Cerebellar cortex (tissue), 1 donor: ENCODE results near the gene PRSS35.
"Not testable (repeated sequence)": the region's sequence is repeated elsewhere in the genome, so short reads cannot be mapped to it uniquely, and the experiment has no call there.

Source experiments
- DNase-seq: peaks from one replicate; pipeline ENCODE4 v3.0.0-alpha.2; 2015; ENCODE audit warnings: low spot score

PRSS35 gene

DNA sequence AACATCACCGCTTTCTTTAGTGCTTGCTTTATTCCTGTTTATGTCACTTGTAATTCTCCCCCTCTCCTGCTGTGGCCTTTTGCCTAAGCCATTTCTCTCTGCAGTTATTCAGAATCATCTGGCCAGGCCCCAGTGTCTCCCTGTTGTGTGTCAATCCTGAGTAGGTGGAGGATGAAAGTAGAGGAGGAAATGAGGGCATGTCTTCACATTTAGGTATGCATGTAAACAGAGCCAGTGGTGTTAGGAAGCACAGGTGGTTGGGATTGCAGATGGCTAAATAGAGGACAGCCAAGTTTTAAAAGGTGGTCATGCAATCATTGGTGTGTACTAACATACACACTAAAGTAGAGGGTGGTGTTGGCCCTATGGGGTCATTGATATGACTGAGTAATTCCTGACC is 5.2 kb downstream of the PRSS35 start:
- no peak for DNase-seq

DNA sequence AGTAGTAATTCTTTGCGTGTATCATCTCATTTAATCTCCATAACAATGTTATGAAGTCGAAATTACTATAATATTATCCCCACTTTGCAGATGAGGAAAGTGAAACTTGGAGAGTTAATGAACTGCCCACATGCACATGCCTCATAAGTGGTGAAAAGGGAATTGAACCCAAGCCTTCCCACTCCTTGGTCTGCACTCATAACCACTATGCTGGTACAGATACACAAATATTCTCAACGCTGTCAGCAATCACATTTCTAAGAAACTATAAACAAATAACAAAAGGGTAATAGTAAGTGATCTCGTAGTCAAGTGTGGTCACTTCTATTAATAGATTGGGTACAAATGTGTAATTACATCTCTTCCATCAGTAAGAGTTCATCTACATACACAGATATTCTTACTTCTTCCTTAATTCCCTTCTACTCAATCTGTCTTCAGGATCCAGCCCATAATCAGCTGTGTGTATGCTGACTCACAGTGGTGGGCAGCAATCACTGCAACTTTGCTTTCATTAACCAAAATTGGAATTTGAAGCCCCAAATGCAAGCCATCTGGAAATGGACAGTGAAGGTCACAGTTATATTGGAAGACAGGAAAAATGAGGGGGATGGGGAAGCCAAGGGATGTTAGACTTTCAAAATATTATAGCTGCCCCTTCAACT is 6.6 kb downstream of the PRSS35 start:
- no peak for DNase-seq

DNA sequence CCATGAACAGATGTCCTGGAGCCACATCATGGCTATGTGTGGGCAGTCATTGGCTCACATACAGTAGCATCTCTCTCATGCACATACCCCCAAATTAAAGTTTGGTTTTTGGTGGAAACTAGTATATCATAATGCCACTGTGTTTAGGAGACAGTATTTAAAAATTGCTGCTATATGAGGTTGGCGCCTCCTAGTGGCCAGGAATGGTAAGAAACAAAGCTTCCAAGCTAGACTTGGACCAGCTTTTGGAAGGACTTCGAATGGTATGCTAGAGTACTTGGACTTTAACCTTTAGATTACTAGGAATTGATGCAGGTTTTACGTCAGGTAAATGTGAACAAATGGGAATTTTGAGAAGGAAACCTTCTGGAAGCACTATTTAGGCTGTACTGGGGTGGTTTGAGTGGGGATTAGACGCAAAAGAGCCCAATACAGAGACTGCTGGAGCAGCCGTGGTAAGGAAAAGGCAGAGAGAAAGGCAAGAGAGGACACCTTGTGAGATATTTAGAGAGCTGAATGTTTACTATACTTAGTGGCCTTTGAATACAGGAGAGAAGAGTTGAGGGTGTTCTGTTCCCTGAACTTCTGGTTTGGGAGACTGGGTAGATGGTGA is 23.8 kb downstream of the PRSS35 start:
- peak; percentile 21 for DNase-seq

DNA sequence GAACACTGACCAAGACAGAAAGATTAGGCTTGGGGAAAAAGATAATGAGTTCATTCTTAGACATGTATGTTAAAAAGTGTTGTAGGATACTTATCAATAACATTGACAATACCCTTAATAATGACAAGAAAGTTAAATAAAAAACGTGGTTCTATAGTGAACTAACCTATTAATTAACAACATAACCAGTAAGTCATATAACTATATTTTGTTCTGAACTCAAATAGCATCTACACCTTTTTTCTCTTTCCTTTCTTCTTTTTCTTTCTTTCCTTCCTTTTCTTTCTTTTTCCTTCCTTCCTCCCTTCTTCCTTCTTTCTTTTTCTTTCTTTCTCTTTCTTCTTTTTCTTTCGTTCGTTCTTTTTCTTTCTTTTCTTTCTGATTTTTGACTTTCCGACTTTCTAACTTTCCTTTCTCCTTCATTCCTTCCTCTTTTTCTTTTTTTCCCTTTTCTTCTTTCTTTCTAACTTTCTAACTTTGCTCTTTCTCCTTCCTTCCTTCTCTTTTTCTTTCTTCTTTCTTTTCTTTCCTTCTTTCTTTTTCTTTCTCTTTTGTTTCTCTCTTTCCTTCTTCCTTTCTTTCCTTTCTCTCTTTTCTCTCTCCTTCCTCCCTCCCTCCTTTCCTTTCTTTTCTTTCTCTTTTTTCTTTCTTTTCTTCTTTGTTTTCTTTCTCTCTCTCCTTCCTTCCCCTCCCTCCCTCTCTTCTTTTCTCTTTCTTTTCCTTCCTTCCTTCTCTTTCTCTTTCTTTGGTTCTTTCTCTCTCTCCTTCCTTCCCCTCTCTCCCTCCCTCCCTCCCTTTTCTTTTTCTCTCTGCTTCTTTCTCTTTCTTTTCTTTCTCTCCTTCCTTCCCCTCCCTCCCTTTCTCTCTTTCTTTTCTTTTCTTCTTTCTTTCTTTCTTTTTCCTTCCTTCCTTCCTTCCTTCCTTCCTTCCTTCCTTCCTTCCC is 24.6 kb downstream of the PRSS35 start:
- no peak for DNase-seq

DNA sequence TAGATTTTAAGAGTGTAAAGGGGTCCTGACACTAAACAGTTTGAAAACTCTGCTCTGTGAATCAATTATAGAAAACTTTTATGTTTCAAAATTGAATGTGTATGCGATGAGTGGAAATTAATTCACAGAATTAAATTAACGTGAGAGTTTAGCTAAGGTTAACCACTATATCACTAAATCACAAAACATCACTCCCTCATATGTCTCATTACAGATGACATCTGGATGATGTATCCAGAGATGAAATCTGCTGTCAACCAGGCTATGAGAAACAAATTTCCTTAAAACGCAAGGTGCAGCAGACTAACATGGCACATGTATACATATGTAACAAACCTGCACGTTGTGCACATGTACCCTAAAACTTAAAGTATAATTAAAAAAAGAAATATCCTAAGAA is 27.3 kb downstream of the PRSS35 start:
- DNase-seq = no peak

DNA sequence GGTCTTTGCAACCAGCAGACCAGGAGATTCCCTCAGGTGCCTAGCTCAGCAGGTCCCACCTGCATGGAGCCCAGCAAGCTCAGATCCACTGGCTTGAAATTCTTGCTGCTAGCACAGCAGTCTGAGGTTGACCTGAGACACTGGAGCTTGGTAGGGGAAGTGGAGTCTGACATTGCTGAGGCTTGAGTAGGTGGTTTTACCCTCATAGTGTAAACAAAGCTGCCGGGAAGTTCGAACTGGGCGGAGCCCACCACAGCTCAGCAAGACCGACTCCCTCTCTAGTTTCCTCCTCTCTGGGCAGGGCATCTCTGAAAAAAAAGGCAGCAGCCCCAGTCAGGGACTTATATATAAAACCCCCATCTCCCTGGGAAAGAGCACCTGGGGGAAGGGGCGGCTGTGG is 34.3 kb downstream of the PRSS35 start:
- no peak for DNase-seq

DNA sequence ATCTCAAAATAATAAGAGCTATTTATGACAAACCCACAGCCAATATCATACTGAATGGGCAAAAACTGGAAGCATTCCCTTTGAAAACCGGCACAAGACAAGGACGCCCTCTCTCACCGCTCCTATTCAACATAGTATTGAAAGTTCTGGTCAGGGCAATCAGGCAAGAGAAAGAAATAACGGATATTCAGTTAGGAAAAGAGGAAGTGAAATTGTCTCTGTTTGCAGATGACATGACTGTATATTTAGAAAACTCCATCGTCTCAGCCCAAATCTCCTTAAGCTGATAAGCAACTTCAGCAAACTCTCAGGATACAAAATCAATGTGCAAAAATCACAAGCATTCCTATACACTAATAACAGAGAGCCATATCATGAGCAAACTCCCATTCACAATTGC is 38.1 kb downstream of the PRSS35 start:
- DNase-seq = not testable (repeated sequence)

DNA sequence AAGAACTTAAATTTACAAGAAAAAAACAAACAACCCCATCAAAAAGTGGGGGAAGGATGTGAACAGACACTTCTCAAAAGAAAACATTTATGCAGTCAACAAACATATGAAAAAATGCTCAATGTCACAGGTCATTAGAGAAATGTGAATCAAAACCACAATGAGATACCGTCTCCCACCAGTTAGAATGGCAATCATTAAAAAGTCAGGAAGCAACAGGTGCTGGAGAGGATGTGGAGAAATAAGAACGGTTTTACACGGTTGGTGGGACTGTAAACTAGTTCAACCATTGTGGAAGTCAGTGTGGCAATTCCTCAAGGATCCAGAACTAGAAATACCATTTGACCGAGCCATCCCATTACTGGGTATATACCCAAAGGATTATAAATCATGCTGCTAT is 39.4 kb downstream of the PRSS35 start:
- not testable (repeated sequence) for DNase-seq

DNA sequence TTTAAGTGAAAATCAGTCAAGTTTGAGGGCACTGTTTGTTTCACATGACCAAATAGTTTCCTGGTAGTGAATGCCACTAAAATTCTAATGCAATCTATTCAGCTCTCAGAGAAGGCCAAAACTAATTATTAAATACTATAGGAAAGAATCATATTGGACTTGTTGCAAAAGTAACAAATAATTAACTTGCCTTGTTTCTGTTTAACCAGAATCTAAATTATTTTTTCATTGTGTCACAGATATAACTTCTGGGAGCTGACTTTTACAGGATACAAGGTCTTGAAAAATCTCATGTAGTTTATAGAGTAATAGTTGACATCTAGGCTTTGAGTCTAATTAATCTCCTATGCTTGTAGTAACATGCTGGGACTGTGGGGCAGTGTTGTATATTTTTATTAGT is 44.5 kb downstream of the PRSS35 start:
- DNase-seq = no peak

DNA sequence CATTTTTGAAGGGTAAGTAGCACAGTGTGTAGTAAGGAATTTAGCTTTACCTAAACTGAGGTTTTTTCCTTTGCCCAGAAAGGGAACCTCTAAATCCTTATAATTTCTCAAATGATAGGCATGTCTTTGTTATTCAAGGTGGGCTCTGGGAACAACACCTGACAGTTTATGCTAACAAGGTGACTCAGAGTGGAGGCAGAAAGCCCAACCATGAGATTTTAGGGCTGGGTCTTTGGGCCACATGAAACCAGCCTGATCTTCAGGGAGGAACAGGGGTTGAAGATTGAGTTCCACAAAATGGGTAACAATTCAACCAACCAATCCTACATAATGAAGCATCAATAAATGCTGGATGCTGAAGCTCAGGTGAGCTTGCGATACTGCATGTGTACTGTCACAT is 46.6 kb downstream of the PRSS35 start:
- DNase-seq = no peak

DNA sequence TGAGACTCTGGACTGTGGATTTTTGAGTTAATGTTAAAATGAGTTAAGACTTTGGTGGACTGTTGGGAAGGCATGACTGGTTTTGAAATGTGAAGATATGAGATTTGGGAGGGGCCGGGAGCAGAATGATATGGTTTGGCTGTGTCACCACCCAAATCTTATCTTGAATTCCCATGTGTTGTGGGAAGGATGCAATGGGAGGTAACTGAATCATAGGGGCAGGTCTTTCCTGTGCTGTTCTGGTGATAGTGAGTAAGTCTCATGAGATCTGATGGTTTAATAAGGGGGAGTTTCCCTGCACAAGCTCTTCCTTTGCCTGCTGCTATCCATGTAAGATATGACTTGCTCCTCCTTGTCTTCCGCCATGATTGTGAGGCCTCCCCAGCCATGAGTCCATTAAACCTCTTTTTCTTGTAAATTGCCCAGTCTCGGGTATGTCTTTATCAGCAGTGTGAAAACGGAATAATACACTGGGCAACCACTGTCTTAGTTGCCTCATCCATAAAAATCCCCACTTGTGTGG is 59.4 kb downstream of the PRSS35 start:
- DNase-seq = not testable (repeated sequence)

DNA sequence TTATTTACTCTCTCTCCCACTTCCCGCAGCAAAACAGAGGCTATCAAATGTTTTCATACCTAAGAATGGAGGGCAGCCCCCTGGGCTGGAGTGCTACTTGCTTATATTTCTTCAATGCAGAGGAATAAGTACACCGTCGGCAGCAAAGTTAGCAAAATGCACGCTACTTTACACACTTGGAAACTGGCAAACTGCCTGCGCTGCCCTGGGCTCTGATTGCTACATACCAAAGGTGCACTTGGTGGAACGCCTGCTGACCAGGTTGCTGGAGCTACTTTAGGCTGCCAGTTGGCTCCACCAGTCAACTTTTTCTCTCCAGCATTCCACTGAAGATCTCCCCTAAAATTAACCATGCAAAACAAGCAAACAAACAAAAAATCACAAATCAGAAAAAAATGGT is 62.4 kb downstream of the PRSS35 start:
- DNase-seq = no peak
